ENCODE data around the gene GPC6.

Gene GPC6

DNA sequence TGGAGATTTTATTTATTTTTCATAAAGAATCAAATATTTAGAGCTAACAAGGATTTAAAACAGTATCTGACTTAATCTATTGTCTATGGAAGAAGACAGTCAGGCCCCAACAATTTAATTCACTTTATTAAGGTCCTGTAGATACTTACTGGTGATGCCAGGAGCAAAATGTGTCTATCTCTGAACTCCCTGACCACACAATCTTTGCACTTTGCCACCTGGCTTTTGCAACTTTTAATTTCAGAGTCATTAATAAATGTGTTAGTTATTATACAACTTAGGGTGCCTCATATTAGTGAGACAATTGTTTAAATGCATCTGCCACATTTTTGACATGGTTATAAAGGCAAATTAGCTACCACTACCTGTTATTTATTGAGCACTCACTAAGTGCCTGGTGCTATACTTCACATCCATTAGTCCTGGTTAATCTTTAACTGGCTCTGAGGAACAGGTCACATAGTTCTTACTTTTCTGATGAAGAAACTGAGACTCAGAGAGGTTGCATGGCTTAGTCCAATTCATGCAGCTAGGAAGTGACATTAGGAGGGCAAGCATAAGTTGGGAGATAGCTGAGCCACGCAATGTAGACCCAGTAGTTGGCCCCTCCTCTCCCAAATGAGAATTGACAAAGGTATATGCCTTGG is 955.0 kb downstream of the GPC6 start:
- H3K4me3 Mint-ChIP-seq: no peak overlapping the region
- peaks cover 10% of the 10 kb centered on the region for H3K9me3 Mint-ChIP-seq
- peaks cover 5% of the 10 kb centered on the region for H3K4me1 Mint-ChIP-seq
- H3K27ac Mint-ChIP-seq: peak overlapping the region in 1 of 3 experiments; percentile 37
- TF ChIP-seq, protein P1, sequence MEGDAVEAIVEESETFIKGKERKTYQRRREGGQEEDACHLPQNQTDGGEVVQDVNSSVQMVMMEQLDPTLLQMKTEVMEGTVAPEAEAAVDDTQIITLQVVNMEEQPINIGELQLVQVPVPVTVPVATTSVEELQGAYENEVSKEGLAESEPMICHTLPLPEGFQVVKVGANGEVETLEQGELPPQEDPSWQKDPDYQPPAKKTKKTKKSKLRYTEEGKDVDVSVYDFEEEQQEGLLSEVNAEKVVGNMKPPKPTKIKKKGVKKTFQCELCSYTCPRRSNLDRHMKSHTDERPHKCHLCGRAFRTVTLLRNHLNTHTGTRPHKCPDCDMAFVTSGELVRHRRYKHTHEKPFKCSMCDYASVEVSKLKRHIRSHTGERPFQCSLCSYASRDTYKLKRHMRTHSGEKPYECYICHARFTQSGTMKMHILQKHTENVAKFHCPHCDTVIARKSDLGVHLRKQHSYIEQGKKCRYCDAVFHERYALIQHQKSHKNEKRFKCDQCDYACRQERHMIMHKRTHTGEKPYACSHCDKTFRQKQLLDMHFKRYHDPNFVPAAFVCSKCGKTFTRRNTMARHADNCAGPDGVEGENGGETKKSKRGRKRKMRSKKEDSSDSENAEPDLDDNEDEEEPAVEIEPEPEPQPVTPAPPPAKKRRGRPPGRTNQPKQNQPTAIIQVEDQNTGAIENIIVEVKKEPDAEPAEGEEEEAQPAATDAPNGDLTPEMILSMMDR (IDR thresholded peaks at IDR 0.05; ENCODE audit: unreplicated experiment in 3 of 3): no peak
- H3K27me3 Mint-ChIP-seq (ENCODE audit: low read depth): no peaks in the 10 kb centered on the region
- H3K36me3 Mint-ChIP-seq (ENCODE audit: low read depth): peaks cover 14% of the 10 kb centered on the region

GRCh38 chr13:94182185-94182761 is 955.7 kb downstream of the GPC6 start:
- peaks cover 10% of the 10 kb centered on the region for H3K9me3 Mint-ChIP-seq
- TF ChIP-seq, protein P1 (IDR thresholded peaks at IDR 0.05; ENCODE audit: unreplicated experiment in 3 of 3): no peak
- H3K4me3 Mint-ChIP-seq: no peak overlapping the region
- peak overlapping the region in 1 of 3 experiments; percentile 37 for H3K27ac Mint-ChIP-seq
- H3K27me3 Mint-ChIP-seq (ENCODE audit: low read depth): no peaks in the 10 kb centered on the region
- no peaks in the 10 kb centered on the region for H3K4me1 Mint-ChIP-seq
- peaks cover 14% of the 10 kb centered on the region for H3K36me3 Mint-ChIP-seq (ENCODE audit: low read depth)

DNA sequence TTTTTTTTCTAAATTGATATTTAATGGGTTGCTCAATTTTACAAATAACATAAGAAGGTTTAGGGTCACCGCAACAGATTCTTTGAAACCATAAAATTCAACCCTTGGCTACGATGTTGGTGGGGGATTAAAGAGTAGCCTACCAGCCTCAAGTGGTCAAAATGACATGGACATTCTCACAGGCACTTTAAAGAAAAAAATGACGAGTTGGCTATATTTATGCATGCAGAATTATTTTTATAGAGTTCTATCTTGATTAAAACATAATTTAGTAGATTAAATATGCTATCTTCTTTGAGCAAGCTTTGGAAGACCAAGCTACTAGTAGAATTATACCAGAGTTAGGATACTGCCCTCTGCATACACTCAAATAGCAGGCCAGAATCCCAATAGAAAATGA is 959.9 kb downstream of the GPC6 start:
- peaks cover 6% of the 10 kb centered on the region for H3K4me1 Mint-ChIP-seq
- TF ChIP-seq, protein P1 (IDR thresholded peaks at IDR 0.05; ENCODE audit: unreplicated experiment in 3 of 3): no peak
- H3K27ac Mint-ChIP-seq: no peak overlapping the region
- H3K27me3 Mint-ChIP-seq (ENCODE audit: low read depth): no peaks in the 10 kb centered on the region
- H3K36me3 Mint-ChIP-seq (ENCODE audit: low read depth): peaks cover 14% of the 10 kb centered on the region
- peaks cover 10% of the 10 kb centered on the region for H3K9me3 Mint-ChIP-seq
- no peak overlapping the region for H3K4me3 Mint-ChIP-seq

DNA sequence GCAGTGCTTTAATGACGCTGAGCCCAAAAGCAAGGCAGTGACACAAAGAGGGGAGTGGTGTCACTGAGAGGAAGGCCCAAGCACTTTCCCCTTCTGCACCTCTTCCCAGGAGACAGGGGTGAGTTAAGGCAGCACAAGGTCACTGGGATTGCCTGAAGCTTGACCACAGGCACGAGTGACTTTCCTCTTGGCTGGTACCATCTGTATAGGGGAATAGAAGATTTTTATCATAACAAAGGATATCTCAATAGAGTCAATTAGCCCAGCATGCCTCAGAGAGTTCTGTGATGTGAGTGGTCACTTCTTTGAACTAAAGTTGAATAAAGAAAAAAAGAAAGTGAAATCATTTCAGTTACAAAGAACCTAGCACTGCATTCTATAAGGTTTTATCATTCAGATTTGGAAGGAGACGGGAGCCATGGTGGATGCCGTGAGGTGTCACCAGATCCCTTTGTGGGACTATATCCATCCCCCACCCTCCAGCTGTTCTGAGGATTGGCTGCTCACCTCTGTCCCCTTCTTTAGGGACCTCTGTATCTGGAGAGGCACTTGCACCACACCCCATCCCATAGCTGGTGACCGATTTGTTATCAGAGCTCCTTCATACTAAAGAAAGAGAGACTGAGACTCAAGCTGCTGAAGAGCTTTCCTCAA is 961.7 kb downstream of the GPC6 start:
- Mint-ChIP-seq H3K9me3 (peaks cover 10% of the 10 kb centered on the region), H3K27me3 (ENCODE audit: low read depth) (no peaks in the 10 kb centered on the region), H3K36me3 (ENCODE audit: low read depth) (peaks cover 14% of the 10 kb centered on the region), H3K27ac (no peak overlapping the region), H3K4me3 (no peak overlapping the region), H3K4me1 (peaks cover 12% of the 10 kb centered on the region)
- TF ChIP-seq, protein P1 (IDR thresholded peaks at IDR 0.05; ENCODE audit: unreplicated experiment in 3 of 3): no peak

DNA sequence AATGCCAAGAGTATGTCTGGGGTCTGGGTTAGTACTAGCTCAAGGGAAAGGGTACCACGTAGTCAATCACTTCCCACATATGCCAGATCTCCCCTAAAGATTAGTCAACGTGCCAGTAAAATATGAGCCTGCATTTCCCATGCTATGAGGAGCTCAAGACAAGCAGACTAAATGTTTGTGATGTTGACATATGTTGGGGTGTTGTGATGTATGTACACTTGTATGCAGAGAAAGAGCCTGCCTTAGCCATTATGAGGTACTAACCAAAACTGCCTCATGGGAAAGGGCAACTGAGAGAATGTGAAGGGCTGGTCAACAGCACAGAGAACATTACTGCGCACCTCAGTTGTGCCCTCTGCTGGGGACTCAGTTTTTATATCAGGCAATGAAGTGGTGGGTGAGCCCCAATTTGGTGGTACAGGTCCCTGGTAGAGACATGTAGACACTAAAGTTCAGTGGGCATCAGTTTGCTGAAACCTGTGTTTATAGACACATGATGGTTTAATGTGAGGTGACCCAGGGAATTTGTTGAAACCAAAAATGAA is 965.9 kb downstream of the GPC6 start:
- Mint-ChIP-seq H3K4me3 (no peak overlapping the region), H3K36me3 (ENCODE audit: low read depth) (no peaks in the 10 kb centered on the region), H3K4me1 (peaks cover 12% of the 10 kb centered on the region), H3K27me3 (ENCODE audit: low read depth) (no peaks in the 10 kb centered on the region), H3K27ac (no peak overlapping the region), H3K9me3 (no peaks in the 10 kb centered on the region)
- TF ChIP-seq, protein P1 (IDR thresholded peaks at IDR 0.05; ENCODE audit: unreplicated experiment in 3 of 3): peak; percentile 19 to 39 (median 24)
